AG09309 (cell line): ENCODE data around the gene LRRC15.

Experiments used
- DNase-seq: peaks from one replicate; pipeline ENCODE4 v3.0.0-alpha.2; 2010; ENCODE audit warnings: low read depth
- H3K4me3 ChIP-seq: 2 replicates; pipeline ENCODE4 v1.5.1; 2011; ENCODE audit warnings: mild to moderate bottlenecking, low read depth, low read length, moderate library complexity; ENCODE audit not compliant: control insufficient read depth
- TF ChIP-seq, protein P1 (sequence below): IDR thresholded peaks from 2 replicates; pipeline ENCODE4 v1.5.1; 2011; ENCODE audit warnings: mild to moderate bottlenecking, low read depth, low read length, inconsistent platforms; ENCODE audit not compliant: insufficient read depth, control insufficient read depth; ENCODE audit errors: missing control alignments

LRRC15 gene

DNA sequence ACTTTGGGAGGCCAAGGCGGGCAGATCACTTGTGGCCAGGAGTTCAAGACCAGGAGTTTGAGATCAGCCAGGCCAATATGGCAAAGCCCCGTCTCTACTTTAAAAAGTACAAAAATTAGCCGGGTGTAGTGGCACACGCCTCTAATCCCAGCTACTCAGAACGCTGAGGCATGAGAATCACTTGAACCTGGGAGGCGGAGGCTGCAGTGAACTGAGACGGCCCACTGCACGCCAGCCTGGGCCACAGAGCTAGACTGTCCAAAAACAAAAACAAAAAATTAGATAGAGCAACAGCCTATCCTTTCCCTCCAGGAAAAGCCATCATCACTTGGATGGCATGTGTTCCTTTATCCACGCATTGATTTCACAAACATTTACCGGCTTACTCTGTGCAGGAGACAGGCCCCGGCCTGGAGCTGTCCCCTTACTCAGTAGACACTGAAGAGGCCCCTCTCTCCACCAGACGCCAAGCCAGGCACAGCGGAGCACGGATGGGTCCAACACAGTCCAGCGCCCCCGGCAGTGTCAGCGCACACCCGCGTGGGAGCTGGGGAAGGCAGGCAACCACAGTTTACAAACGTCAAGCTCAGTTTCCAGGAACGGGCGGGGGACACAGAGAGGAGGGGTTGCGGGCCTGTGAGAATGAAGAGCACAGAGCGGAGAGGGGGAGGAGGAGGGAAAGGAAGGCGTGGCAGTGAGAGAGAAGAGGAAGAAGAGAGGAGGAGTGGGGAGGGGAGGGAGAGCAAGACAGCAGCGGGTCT is 26.4 kb upstream of the LRRC15 start:
- no peak for DNase-seq
- peak overlapping the region; percentile 12 for H3K4me3 ChIP-seq
- TF ChIP-seq, protein P1, sequence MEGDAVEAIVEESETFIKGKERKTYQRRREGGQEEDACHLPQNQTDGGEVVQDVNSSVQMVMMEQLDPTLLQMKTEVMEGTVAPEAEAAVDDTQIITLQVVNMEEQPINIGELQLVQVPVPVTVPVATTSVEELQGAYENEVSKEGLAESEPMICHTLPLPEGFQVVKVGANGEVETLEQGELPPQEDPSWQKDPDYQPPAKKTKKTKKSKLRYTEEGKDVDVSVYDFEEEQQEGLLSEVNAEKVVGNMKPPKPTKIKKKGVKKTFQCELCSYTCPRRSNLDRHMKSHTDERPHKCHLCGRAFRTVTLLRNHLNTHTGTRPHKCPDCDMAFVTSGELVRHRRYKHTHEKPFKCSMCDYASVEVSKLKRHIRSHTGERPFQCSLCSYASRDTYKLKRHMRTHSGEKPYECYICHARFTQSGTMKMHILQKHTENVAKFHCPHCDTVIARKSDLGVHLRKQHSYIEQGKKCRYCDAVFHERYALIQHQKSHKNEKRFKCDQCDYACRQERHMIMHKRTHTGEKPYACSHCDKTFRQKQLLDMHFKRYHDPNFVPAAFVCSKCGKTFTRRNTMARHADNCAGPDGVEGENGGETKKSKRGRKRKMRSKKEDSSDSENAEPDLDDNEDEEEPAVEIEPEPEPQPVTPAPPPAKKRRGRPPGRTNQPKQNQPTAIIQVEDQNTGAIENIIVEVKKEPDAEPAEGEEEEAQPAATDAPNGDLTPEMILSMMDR, result no peak

DNA sequence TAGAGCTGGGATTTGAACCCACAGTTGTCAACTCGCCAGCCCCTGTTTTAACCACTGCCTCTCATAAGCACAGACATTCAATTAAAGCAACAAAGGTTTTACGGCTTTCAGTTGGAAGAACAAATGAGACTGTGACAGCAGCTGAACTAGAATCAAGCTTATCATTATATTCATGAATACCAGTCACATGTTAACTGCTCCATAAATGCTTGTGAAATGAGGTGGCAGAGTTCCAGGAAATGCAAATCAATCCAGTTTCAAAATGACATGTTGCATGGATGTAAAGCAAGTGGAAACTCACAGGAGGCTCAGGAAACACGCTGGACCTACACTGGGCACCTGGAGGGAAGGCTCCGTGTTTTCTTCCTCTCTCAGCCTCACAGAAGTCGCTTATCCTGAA is 25.7 kb upstream of the LRRC15 start:
- TF ChIP-seq, protein P1, result no peak
- DNase-seq, result no peak
- no peak overlapping the region for H3K4me3 ChIP-seq

DNA sequence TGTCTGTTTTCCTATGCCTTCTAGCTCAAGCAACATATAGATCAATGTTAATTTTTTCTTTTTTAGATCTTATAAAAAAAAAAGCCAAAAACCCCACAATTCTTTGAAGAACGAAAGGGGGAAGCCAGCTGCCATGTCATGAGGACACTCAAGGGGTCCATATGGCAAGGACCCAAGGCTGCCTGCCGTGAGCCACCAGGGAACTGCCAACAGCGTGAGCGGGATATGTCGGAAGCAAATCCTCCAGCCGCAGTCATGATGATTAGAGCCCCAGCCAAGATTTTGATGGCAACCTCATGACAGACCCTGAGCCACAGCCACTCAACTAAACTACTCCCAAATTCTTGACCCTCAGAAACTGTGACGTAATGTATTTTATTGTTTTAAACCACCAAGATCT is 23.0 kb upstream of the LRRC15 start:
- DNase-seq, result no peak
- TF ChIP-seq, protein P1, result no peak
- no peak overlapping the region for H3K4me3 ChIP-seq

DNA sequence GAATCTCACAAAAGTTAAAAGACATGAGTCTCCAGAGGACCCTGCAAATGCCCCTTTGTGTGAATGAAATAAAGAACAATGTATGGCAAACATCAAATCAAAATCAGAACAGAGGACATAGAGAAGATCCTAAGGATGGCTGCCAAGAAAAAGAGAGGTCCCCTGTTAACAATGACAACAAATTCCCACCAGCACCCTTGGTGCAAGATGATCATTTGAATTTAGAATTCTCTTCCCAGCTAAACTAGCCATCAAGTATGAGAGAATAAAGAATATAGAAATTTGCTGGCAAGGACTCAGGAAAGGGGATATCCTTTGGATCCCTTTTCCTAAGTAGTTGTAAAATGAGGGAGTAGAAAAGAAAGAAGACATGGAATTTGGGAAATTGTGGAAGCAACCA is 21.3 kb upstream of the LRRC15 start:
- DNase-seq, result no peak
- TF ChIP-seq, protein P1, result no peak
- H3K4me3 ChIP-seq, result no peak overlapping the region

DNA sequence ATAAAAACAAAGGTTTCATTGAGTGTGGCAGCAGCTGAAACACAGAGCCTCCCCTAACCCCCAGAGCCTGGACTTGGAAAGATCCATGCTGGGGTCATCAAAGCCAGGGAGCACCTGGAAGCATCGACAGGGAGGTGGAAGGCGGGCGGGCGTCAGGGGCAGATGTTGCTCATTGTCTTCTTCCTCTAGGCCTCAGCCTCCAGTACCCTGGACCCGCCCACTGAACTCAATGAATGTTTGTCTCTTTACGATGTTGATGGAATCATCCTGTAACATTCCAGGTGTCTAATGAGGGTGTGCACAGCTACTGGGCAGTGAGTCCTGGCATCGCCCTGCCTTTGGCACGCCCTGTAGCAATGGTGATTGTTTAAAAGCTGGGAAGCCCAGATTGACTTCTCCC is 19.7 kb upstream of the LRRC15 start:
- no peak overlapping the region for H3K4me3 ChIP-seq
- TF ChIP-seq, protein P1, result no peak
- DNase-seq, result no peak

DNA sequence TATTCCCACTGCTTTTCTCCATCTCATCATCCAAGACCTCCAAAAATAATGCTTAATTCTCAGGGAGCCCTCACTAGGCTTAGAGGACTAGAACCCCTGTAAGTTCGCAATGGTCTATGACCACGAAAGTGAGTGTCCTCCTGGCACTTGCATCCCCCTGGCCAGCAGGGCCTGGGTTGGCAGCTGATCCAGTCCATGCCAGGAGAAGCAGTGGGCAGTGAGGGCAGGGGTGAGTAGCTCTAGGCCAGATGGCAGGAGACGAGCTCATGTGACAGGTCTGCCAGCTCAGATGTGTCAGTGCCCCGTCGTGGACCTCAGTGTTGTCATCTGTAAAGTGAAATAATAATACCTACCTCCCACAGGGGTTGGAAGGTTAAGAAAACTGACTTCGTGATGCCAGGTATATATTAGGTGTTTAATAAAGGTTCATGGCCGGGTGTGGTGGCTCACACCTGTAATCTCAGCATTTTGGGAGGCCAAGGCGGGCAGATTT is 18.4 kb upstream of the LRRC15 start:
- TF ChIP-seq, protein P1, result no peak
- no peak overlapping the region for H3K4me3 ChIP-seq
- DNase-seq, result no peak
